Left lung (tissue), 10 donors: Measurements from ENCODE around the gene ALK. TPM values are rescaled to one million over a fixed set of nuclear protein-coding genes. Genes with fewer than 3 reads are reported as not detected.

Experiments used
- ATAC-seq: fragments of 200-7000 bp; cut with Tn5 transposase; one replicate; pipeline ENCODE4 v1.9.1; 2020; ENCODE audit warnings: moderate library complexity
- DNase-seq, 4 donors: peaks; one replicate each; pipeline ENCODE4 v3.0.0-alpha.2; 2013 to 2020
- H3K27ac ChIP-seq, 2 donors: fragments of 200-600 bp; sonication (generic) in 1 of 2; one replicate each; pipeline versions ENCODE4 v1.5.0 to v1.8.0; 2020 to 2021
- H3K27me3 ChIP-seq, 2 donors: fragments of 200-600 bp; sonication (generic) in 1 of 2; one replicate each; pipeline versions ENCODE4 v1.5.0 to v1.8.0; 2020 to 2021
- H3K36me3 ChIP-seq, 2 donors: fragments of 200-600 bp; sonication (generic) in 1 of 2; one replicate each; pipeline versions ENCODE4 v1.5.0 to v1.8.0; 2020 to 2021
- H3K4me1 ChIP-seq, 2 donors: fragments of 200-600 bp; one replicate each; pipeline ENCODE4 v1.8.0; 2021
- H3K4me3 ChIP-seq, 2 donors: fragments of 200-600 bp; sonication (generic) in 1 of 2; one replicate each; pipeline versions ENCODE4 v1.5.0 to v1.8.0; 2020 to 2021; ENCODE audit warnings: mild to moderate bottlenecking in 1 of 2
- H3K9me3 ChIP-seq, 2 donors: fragments of 200-600 bp; sonication (generic) in 1 of 2; one replicate each; pipeline versions ENCODE4 v1.5.0 to v1.8.0; 2020 to 2021
- CTCF ChIP-seq, 2 donors: fragments of 200-600 bp; sonication (generic) in 1 of 2; IDR thresholded peaks; one replicate each; pipeline versions ENCODE4 v1.5.0 to v1.8.0; 2021; ENCODE audit warnings: antibody characterized with exemption in 2 of 2
- intact Hi-C, 2 donors: fragments of 100-400 bp; cut with DNase I; formaldehyde crosslinking; loops; one replicate each; pipeline versions ENCODE4 v1.11.2 to v1.14.2; 2022
- polyA plus RNA-seq, 6 donors: library from polyadenylated mRNA; unstranded; fragments of 120-200 nt; gene quantifications; one replicate each; pipeline ENCODE4 v1.2.1, GENCODE V29; 2013; ENCODE audit not compliant: insufficient read length in 6 of 6
- total RNA-seq, 2 donors: library from RNA; stranded (reverse); fragmentation: NEBNext Ultra II Directional; extraction: Animal tissue kit (Norgen Biotek cat#: 25700); gene quantifications; one replicate each; pipeline ENCODE4 v1.2.1, GENCODE V29; 2021
- donor health status: DM: no; HTN: yes; CAD: no.
- donor health status: DM: no; HTN: no; CAD: no.

Gene ALK
- total and polyA plus RNA-seq, 8 donors, result 0.06 to 0.70 (median 0.12) TPM; not detected in 2

DNA sequence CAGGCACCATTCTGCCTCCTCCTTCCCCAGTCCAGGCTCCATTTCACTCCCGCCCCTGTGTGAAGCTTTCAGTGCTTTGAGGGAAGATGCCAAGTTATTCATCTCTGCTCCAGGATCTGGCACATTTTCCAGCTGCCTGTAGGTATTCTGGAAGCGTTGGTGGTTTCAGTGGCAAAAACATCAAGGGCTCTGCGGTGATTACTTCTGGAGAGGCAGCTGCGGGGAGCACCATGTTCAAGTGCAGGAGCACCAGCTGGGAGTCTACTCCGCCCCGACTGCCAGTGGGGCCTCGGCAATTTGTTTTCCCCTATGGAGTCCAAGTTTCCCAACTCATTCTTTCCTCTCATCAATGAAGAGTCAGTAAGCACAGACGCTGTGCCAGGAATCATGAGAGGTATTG is 594.5 kb downstream of the ALK start:
- intact Hi-C loops, result no loop called here
- no peak for TF ChIP-seq CTCF (IDR thresholded peaks at IDR 0.05)
- no peaks in the 10 kb centered on the region for H3K9me3 ChIP-seq
- H3K27ac ChIP-seq, result no peak overlapping the region
- DNase-seq (no peak), ATAC-seq (no peak)
- H3K4me3 ChIP-seq, result no peak overlapping the region
- H3K36me3 ChIP-seq, result no peaks in the 10 kb centered on the region
- H3K4me1 ChIP-seq, result no peaks in the 10 kb centered on the region
- H3K27me3 ChIP-seq, result peaks cover 0 to 4% of the 10 kb centered on the region in 2 donors

GRCh38 chr2:29325544-29325943 is 595.8 kb downstream of the ALK start:
- ATAC-seq (no peak), DNase-seq (no peak)
- Histone ChIP-seq H3K9me3 (no peaks in the 10 kb centered on the region), H3K36me3 (no peaks in the 10 kb centered on the region), H3K4me1 (no peaks in the 10 kb centered on the region), H3K27ac (no peak overlapping the region), H3K27me3 (peaks cover 0 to 6% of the 10 kb centered on the region in 2 donors), H3K4me3 (no peak overlapping the region)
- no peak for TF ChIP-seq CTCF (IDR thresholded peaks at IDR 0.05)
- intact Hi-C loops, result no loop called here

GRCh38 chr2:29323961-29324360 is 597.4 kb downstream of the ALK start:
- Histone ChIP-seq H3K4me1 (no peaks in the 10 kb centered on the region), H3K27ac (no peak overlapping the region), H3K9me3 (no peaks in the 10 kb centered on the region), H3K36me3 (no peaks in the 10 kb centered on the region), H3K4me3 (no peak overlapping the region), H3K27me3 (peaks cover 0 to 18% of the 10 kb centered on the region in 2 donors)
- intact Hi-C loops, result no loop called here
- no peak for ATAC-seq
- no peak for TF ChIP-seq CTCF (IDR thresholded peaks at IDR 0.05)
- no peak for DNase-seq

DNA sequence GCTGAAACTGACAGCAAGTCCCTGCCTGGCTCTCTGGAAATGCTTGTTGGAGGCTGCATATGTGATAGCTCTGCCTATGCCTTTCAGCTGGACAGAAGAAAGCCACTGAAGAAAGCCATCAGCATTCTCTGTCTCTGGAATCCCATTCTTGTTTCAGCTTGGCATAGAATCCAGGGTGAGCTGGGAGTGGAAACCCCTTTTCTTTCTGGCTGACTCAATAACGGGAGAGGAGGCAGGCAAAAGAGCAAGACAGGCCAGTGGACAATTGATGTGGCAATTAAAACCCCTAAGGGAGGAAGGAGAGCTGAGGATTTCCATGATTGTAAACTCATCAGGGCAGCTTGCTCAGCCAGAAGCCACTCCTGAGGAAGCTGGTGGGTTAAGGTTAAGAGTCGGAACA is 598.1 kb downstream of the ALK start:
- intact Hi-C loops, result no loop called here
- Histone ChIP-seq H3K27me3 (peaks cover 0 to 20% of the 10 kb centered on the region in 2 donors), H3K9me3 (no peaks in the 10 kb centered on the region), H3K27ac (no peak overlapping the region), H3K4me3 (no peak overlapping the region), H3K4me1 (peaks cover 1 to 6% of the 10 kb centered on the region in 2 donors), H3K36me3 (no peaks in the 10 kb centered on the region)
- no peak for TF ChIP-seq CTCF (IDR thresholded peaks at IDR 0.05)
- ATAC-seq (no peak), DNase-seq (no peak)

DNA sequence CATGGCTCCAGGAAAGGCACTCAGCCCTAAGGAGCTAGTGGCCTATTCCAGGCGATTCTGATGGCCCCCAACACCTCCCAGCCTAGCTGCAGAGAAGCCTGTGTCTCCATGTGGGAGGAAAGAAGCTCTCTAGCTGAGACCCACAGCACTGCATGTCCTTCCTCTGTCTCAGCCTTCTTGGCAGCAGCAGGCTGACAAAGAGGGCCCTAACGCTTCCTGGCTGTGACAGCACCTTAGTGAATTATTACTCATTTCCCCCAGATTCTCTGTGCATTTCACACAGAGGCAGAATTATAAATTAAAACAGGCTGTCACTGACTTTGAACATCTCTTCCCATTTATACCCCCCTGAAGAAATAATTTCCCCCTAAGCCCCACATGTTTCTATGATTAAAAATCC is 599.4 kb downstream of the ALK start:
- intact Hi-C loops, result no loop called here
- DNase-seq (no peak), ATAC-seq (no peak)
- H3K36me3 ChIP-seq, result no peaks in the 10 kb centered on the region
- H3K9me3 ChIP-seq, result no peaks in the 10 kb centered on the region
- no peak for TF ChIP-seq CTCF (IDR thresholded peaks at IDR 0.05)
- H3K27ac ChIP-seq, result no peak overlapping the region
- H3K4me1 ChIP-seq, result peaks cover 3 to 18% of the 10 kb centered on the region in 2 donors
- H3K27me3 ChIP-seq, result peaks cover 0 to 20% of the 10 kb centered on the region in 2 donors
- no peak overlapping the region for H3K4me3 ChIP-seq
